Upper lobe of right lung (tissue), 1 donor: ENCODE measurements around the gene WNT9B. TPM values are rescaled to one million over a fixed set of nuclear protein-coding genes. Genes with fewer than 3 reads are reported as not detected.

ENCODE experiments used
- ATAC-seq: fragments of 200-7000 bp; cut with Tn5 transposase; one replicate; pipeline ENCODE4 v1.9.1; 2020; ENCODE audit warnings: mild to moderate bottlenecking, moderate library complexity
- DNase-seq: peaks from one replicate; pipeline ENCODE4 v3.0.0-alpha.2; 2020
- H3K27ac ChIP-seq: fragments of 200-600 bp; one replicate; pipeline ENCODE4 v1.8.0; 2022
- H3K27me3 ChIP-seq: fragments of 200-600 bp; one replicate; pipeline ENCODE4 v1.8.0; 2022; ENCODE audit warnings: mild to moderate bottlenecking
- H3K36me3 ChIP-seq: fragments of 200-600 bp; one replicate; pipeline ENCODE4 v1.8.0; 2022
- H3K4me1 ChIP-seq: fragments of 200-600 bp; one replicate; pipeline ENCODE4 v1.8.0; 2022
- H3K4me3 ChIP-seq: fragments of 200-600 bp; one replicate; pipeline ENCODE4 v1.8.0; 2022; ENCODE audit warnings: mild to moderate bottlenecking
- H3K9me3 ChIP-seq: fragments of 200-600 bp; one replicate; pipeline ENCODE4 v1.8.0; 2022
- intact Hi-C: fragments of 100-400 bp; cut with DNase I; formaldehyde crosslinking; loops from one replicate; pipeline ENCODE4 v1.11.0; 2022
- total RNA-seq: library from RNA; stranded (reverse); fragmentation: NEBNext Ultra II Directional; extraction: Animal tissue kit (Norgen Biotek cat#: 25700); gene quantifications from one replicate; pipeline ENCODE4 v1.2.1, GENCODE V29; 2021
- TF ChIP-seq, protein P1 (sequence below): fragments of 200-600 bp; IDR thresholded peaks from one replicate; pipeline ENCODE4 v1.8.0; 2022; ENCODE audit warnings: antibody characterized with exemption
- donor health status: DM: no; HTN: yes; CAD: no; lungs with severe emphysema.

WNT9B gene
- total RNA-seq, 1 donor from 2014 or later, result 2.0 TPM

GRCh38 chr17:46818929-46819859 lies 32.2 kb upstream of the WNT9B start:
- Histone ChIP-seq H3K9me3 (no peaks in the 10 kb centered on the region), H3K36me3 (no peaks in the 10 kb centered on the region), H3K27ac (no peak overlapping the region), H3K4me1 (peaks cover 21% of the 10 kb centered on the region), H3K4me3 (peak overlapping the region; percentile 34), H3K27me3 (peaks cover 83% of the 10 kb centered on the region)
- TF ChIP-seq, protein P1, sequence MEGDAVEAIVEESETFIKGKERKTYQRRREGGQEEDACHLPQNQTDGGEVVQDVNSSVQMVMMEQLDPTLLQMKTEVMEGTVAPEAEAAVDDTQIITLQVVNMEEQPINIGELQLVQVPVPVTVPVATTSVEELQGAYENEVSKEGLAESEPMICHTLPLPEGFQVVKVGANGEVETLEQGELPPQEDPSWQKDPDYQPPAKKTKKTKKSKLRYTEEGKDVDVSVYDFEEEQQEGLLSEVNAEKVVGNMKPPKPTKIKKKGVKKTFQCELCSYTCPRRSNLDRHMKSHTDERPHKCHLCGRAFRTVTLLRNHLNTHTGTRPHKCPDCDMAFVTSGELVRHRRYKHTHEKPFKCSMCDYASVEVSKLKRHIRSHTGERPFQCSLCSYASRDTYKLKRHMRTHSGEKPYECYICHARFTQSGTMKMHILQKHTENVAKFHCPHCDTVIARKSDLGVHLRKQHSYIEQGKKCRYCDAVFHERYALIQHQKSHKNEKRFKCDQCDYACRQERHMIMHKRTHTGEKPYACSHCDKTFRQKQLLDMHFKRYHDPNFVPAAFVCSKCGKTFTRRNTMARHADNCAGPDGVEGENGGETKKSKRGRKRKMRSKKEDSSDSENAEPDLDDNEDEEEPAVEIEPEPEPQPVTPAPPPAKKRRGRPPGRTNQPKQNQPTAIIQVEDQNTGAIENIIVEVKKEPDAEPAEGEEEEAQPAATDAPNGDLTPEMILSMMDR, result no peak
- intact Hi-C loops, result no loop called here
- DNase-seq (peak; percentile 65), ATAC-seq (no peak)

GRCh38 chr17:46819906-46820351 lies 31.5 kb upstream of the WNT9B start:
- TF ChIP-seq, protein P1, result no peak
- no peak overlapping the region for H3K4me3 ChIP-seq
- no peak for ATAC-seq

DNA sequence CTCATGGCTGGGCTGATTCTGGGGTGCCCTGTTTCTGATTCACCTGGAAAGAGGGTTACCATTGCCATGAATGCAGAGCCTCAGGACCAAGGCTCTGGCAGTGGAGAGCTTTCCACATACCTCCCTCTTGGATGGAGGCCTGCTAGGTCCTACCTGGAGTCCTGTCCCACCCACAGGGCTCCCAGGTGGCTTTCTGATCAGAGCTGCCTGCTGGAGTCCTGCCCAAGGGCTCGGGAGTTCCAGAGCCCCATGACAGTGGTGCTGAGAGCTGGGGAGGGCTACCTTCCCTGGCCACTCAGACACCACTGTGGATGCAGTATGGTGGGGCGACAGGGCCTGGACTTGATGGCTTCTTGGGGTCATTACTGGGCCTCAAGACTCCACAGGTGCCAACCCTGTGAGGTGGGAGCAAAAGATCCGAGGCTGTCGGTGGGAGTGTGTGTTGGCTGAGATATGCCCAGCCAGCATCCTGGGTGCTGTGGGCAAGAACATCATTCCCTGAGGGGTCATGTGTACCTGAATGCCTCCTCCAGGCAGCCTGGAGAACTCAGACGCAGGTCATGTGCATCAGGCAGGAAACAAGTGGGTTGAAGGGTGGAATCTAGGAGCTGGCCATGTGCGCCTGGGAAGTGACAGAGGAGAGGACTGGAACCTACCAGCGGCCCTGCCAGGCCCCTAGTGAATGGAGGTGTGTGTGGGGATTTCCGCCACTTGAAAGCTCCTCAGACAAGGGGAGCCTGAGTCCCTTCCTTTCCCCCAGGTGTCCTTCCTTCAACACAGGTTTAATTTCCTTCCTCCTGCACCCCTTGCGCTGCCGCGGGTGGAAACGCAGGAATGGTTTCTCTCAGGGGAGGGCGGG lies 30.6 kb upstream of the WNT9B start:
- H3K4me3 ChIP-seq, result no peak overlapping the region
- TF ChIP-seq, protein P1, result no peak
- H3K36me3 ChIP-seq, result no peaks in the 10 kb centered on the region
- H3K27ac ChIP-seq, result no peak overlapping the region
- no peak for ATAC-seq
- H3K27me3 ChIP-seq, result peaks cover 81% of the 10 kb centered on the region
- H3K4me1 ChIP-seq, result peaks cover 21% of the 10 kb centered on the region
- no peak for DNase-seq
- intact Hi-C loops, result no loop called here
- H3K9me3 ChIP-seq, result no peaks in the 10 kb centered on the region

More at GRCh38 chr17:46819906-46820351, 31.5 kb upstream of the WNT9B start:
- no peak for DNase-seq
- no peaks in the 10 kb centered on the region for H3K9me3 ChIP-seq
- intact Hi-C loops, result no loop called here
- peaks cover 21% of the 10 kb centered on the region for H3K4me1 ChIP-seq
- H3K27ac ChIP-seq, result no peak overlapping the region
- peaks cover 83% of the 10 kb centered on the region for H3K27me3 ChIP-seq
- no peaks in the 10 kb centered on the region for H3K36me3 ChIP-seq

GRCh38 chr17:46821482-46822387 lies 29.6 kb upstream of the WNT9B start:
- intact Hi-C loops, result no loop called here
- peaks cover 71% of the 10 kb centered on the region for H3K27me3 ChIP-seq
- H3K36me3 ChIP-seq, result no peaks in the 10 kb centered on the region
- no peaks in the 10 kb centered on the region for H3K9me3 ChIP-seq
- H3K27ac ChIP-seq, result no peak overlapping the region
- TF ChIP-seq, protein P1, result no peak
- H3K4me3 ChIP-seq, result no peak overlapping the region
- ATAC-seq, result no peak
- H3K4me1 ChIP-seq, result peaks cover 21% of the 10 kb centered on the region
- DNase-seq, result no peak

GRCh38 chr17:46822388-46822921 lies 28.9 kb upstream of the WNT9B start:
- intact Hi-C loops, result no loop called here
- Histone ChIP-seq H3K9me3 (no peaks in the 10 kb centered on the region), H3K4me3 (no peak overlapping the region), H3K36me3 (no peaks in the 10 kb centered on the region), H3K27ac (no peak overlapping the region), H3K27me3 (peaks cover 64% of the 10 kb centered on the region), H3K4me1 (peaks cover 21% of the 10 kb centered on the region)
- ATAC-seq (peak; percentile 64), DNase-seq (peak; percentile 74)
- TF ChIP-seq, protein P1, result peak; percentile 60
